HepG2 (cell line): ENCODE data around the gene RHEBL1. TPM values are rescaled to one million over a fixed set of nuclear protein-coding genes. Genes with fewer than 3 reads are reported as not detected.

Experiments used
- ATAC-seq: fragments of 200-7000 bp; cut with Tn5 transposase; 3 replicates; pipeline ENCODE4 v1.9.1; 2020; ENCODE audit warnings: mild to moderate bottlenecking, moderate library complexity
- BruUV-seq: library from RNA; stranded (reverse); fragments of 400-500 nt; replicated peaks from 2 replicates; lab custom pipeline; 2021; lab: Mats Ljungman, UMichigan
- CTCF ChIA-PET: fragments of 300-600 bp; formaldehyde crosslinking; extraction: SDS; loops from one replicate; lab custom pipeline; 2021; ENCODE audit warnings: low total read pairs, inconsistent platforms, low intra/inter-chr PET ratio; lab: Yijun Ruan, JAX
- POLR2A ChIA-PET: fragments of 350-600 bp; sonication (Branson Sonifier 250); formaldehyde crosslinking; loops from one replicate; lab custom pipeline; 2020; ENCODE audit warnings: antibody characterized with exemption, inconsistent platforms; lab: Yijun Ruan, JAX
- DNase-seq: peaks from one replicate; pipeline ENCODE4 v3.0.0-alpha.2; 2015; ENCODE audit warnings: low spot score
- FAIRE-seq: peaks from 3 replicates; lab custom pipeline; 2011; peaks lifted over from hg19 to GRCh38; lab: Jason Lieb, UNC
- H2AFZ ChIP-seq: one replicate; pipeline ENCODE4 v1.6.1; 2011; ENCODE audit warnings: low read length, inconsistent platforms
- H3K27ac ChIP-seq: fragments of 300-600 bp; 3 replicates; pipeline ENCODE4 v1.8.0; 2011; ENCODE audit warnings: mixed run types, mild to moderate bottlenecking, mixed read lengths, low read length, inconsistent platforms; ENCODE audit not compliant: insufficient read depth; ENCODE audit errors: extremely low read length
- H3K27me3 ChIP-seq, 2 experiments: fragments of 200-600 bp in 1 of 2; 2 replicates in 1 of 2; 3 replicates in 1 of 2; pipeline versions ENCODE4 v1.6.0 to v1.8.0; 2011; ENCODE audit warnings: low read length in 2 of 2, mild to moderate bottlenecking in 2 of 2, moderate library complexity in 2 of 2, inconsistent platforms in 1 of 2; ENCODE audit not compliant: insufficient read depth in 2 of 2, control insufficient read depth in 1 of 2
- H3K36me3 ChIP-seq, 2 experiments: fragments of 200-600 bp in 1 of 2; replicated peaks in 1 of 2; 2 replicates in 1 of 2; 3 replicates in 1 of 2; pipeline versions ENCODE4 v1.5.1 to v1.8.0; 2011; ENCODE audit warnings: low read length in 2 of 2, inconsistent platforms in 1 of 2; ENCODE audit not compliant: insufficient read depth in 2 of 2, control insufficient read depth in 1 of 2
- H3K4me1 ChIP-seq: 2 replicates; pipeline ENCODE4 v1.5.1; 2012; ENCODE audit warnings: low read length, inconsistent platforms; ENCODE audit not compliant: insufficient read depth
- H3K4me2 ChIP-seq: 2 replicates; pipeline ENCODE4 v1.6.0; 2011; ENCODE audit warnings: low read depth, low read length, inconsistent platforms
- H3K4me3 ChIP-seq, 3 experiments: fragments of 200-600 bp in 1 of 3; sonication (generic), shearing (Covaris generic) in 1 of 3; replicated peaks in 1 of 3; 2 replicates each; pipeline ENCODE4 v1.5.1; 2011 to 2016; ENCODE audit warnings: low read length in 3 of 3, inconsistent platforms in 2 of 3, low read depth in 2 of 3, mild to moderate bottlenecking in 2 of 3, control low read depth in 1 of 3, mixed read lengths in 1 of 3; ENCODE audit not compliant: insufficient read depth in 1 of 3
- H3K79me2 ChIP-seq: one replicate; pipeline ENCODE4 v1.6.1; 2011; ENCODE audit warnings: low read length, inconsistent platforms; ENCODE audit not compliant: insufficient read depth
- H3K9ac ChIP-seq: 2 replicates; pipeline ENCODE4 v1.6.0; 2011; ENCODE audit warnings: mild to moderate bottlenecking, low read depth, low read length, inconsistent platforms; ENCODE audit not compliant: insufficient read depth
- H3K9me3 ChIP-seq: 2 replicates; pipeline ENCODE4 v1.5.1; 2012; ENCODE audit warnings: mild to moderate bottlenecking, low read length
- H4K20me1 ChIP-seq: 2 replicates; pipeline ENCODE4 v1.6.0; 2011; ENCODE audit warnings: inconsistent platforms, mild to moderate bottlenecking, low read length, moderate library complexity; ENCODE audit not compliant: insufficient read depth
- AKAP8 ChIP-seq: sonication (generic); formaldehyde crosslinking; IDR thresholded peaks from 2 replicates; pipeline ENCODE4 v1.5.1; 2020; ENCODE audit warnings: mild to moderate bottlenecking, missing genetic modification reagents
- HNF4G ChIP-seq, 2 experiments: sonication (generic) in 1 of 2; formaldehyde crosslinking in 1 of 2; IDR thresholded peaks; 2 replicates each; pipeline versions ENCODE4 v1.4.0 to v1.6.1; 2011 to 2020; ENCODE audit warnings: borderline replicate concordance in 2 of 2, low read depth in 2 of 2, mild to moderate bottlenecking in 2 of 2, low read length in 1 of 2, missing genetic modification reagents in 1 of 2, moderate library complexity in 1 of 2
- NAIF1 ChIP-seq: sonication (generic); formaldehyde crosslinking; IDR thresholded peaks from 2 replicates; pipeline ENCODE4 v1.5.0; 2020; ENCODE audit warnings: mild to moderate bottlenecking, missing genetic modification reagents, borderline replicate concordance
- NFAT5 ChIP-seq: sonication (generic); formaldehyde crosslinking; IDR thresholded peaks from 2 replicates; pipeline ENCODE4 v1.4.0; 2020; ENCODE audit warnings: missing genetic modification reagents
- NR2F1 ChIP-seq, 2 experiments: fragments of 450-650 bp in 1 of 2; formaldehyde crosslinking in 1 of 2; IDR thresholded peaks; 2 replicates each; pipeline versions ENCODE4 v1.5.0 to v1.6.1; 2016 to 2020; ENCODE audit warnings: mild to moderate bottlenecking in 1 of 2, missing compliant biosample characterization in 1 of 2, missing genetic modification reagents in 1 of 2, moderate library complexity in 1 of 2
- PAF1 ChIP-seq: IDR thresholded peaks from 2 replicates; pipeline ENCODE4 v1.6.1; 2016; ENCODE audit warnings: missing genetic modification reagents, missing compliant biosample characterization
- PHB2 ChIP-seq: fragments of 450-650 bp; IDR thresholded peaks from 2 replicates; pipeline ENCODE4 v1.6.1; 2018; ENCODE audit not compliant: partially characterized antibody
- ZNF414 ChIP-seq: sonication (generic); formaldehyde crosslinking; IDR thresholded peaks from 2 replicates; pipeline ENCODE4 v1.5.0; 2020; ENCODE audit warnings: missing genetic modification reagents
- ZZZ3 ChIP-seq: sonication (generic); formaldehyde crosslinking; IDR thresholded peaks from 2 replicates; pipeline ENCODE4 v1.4.0; 2020; ENCODE audit warnings: missing genetic modification reagents, mild to moderate bottlenecking, borderline replicate concordance
- WGBS: methylation state at CpG from one replicate; pipeline ENCODE4 v1.1.6; 2017; ENCODE audit warnings: low lambda C conversion rate; 5-methylcytosine and 5-hydroxymethylcytosine counted together
- in situ Hi-C: cut with HindIII; loops from 2 replicates; pipeline ENCODE4 v1.10.0; 2017; ENCODE audit warnings: low pct_unique_long_range_greater_than_20kb; ENCODE audit not compliant: extremely low pct_ligation_motif_present
- intact Hi-C: fragments of 100-400 bp; cut with micrococcal nuclease; formaldehyde crosslinking; loops from one replicate; pipeline ENCODE4 v1.10.0; 2022; ENCODE audit not compliant: unreplicated experiment
- polyA plus RNA-seq, 8 experiments: library from polyadenylated mRNA; depleted of rRNA in 3 of 8; stranded (reverse) in 7 of 8; unstranded in 1 of 8; fragments of >200 nt; fragmentation: Illumina TruSeq in 4 of 8; extraction: Trizol in 4 of 8; gene quantifications; 2 replicates each; pipeline versions ENCODE4 v1.2.1 to v1.2.3, GENCODE V29; 2011 to 2016; ENCODE audit warnings: low read depth in 4 of 8, missing spikeins in 1 of 8, mixed read lengths in 1 of 8; ENCODE audit not compliant: insufficient read depth in 1 of 8
- total RNA-seq, 5 experiments: library from RNA; depleted of rRNA; stranded (reverse); fragments of >200 nt; fragmentation: Illumina TruSeq; extraction: Trizol; gene quantifications; 2 replicates each; pipeline ENCODE4 v1.2.3, GENCODE V29; 2016; ENCODE audit warnings: low read depth in 1 of 5
- TF ChIP-seq, protein P1 (sequence below): sonication (generic); formaldehyde crosslinking; IDR thresholded peaks from 2 replicates; pipeline ENCODE4 v1.4.0; 2020; ENCODE audit warnings: missing genetic modification reagents

RHEBL1 gene
- total and polyA plus RNA-seq, 2 of the 13 experiments (the other 11 are each of a cell fraction or from before 2014, with no cell fraction given) = 1.4 to 2.5 TPM

DNA sequence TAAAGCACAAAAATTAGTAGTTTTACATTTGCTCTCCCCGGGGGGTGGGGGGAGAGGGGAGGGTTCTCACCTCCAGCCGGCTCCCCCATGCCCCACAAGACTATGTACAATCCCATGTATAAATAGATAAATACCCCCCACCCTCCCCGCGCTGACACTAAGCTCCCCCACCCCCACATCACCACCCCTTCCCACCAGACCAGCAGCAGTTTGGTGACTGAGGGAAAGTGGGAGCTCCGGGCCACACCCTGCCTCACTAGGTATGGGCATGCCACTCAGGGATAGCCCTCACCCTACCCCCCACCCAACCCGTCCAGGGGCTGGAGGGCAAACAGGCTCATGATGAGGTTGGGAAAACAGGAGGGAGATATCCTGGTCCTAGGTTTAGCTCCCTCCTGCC lies 49.3 kb downstream of the RHEBL1 start:
- intact Hi-C loops (no loop called here), in situ Hi-C loops (no loop called here)
- no peaks in the 10 kb centered on the region for H3K27me3 ChIP-seq
- ATAC-seq (no peak), DNase-seq (no peak), FAIRE-seq (no peak)
- H3K36me3 ChIP-seq = peaks cover 18 to 31% of the 10 kb centered on the region in 2 experiments
- no peak overlapping the region for H3K4me3 ChIP-seq
- H3K79me2 ChIP-seq = peaks cover 6% of the 10 kb centered on the region
- H2AFZ ChIP-seq = no peak overlapping the region
- H3K27ac ChIP-seq = no peak overlapping the region
- no peaks in the 10 kb centered on the region for H4K20me1 ChIP-seq
- H3K9ac ChIP-seq = no peak overlapping the region
- H3K9me3 ChIP-seq = no peaks in the 10 kb centered on the region
- H3K4me1 ChIP-seq = peaks cover 20% of the 10 kb centered on the region
- WGBS = 93% methylated on average over 5 of the region's 6 CpGs
- ChIA-PET POLR2A (interaction anchor here (1.1 to 1.3 kb wide), 6 partner anchors 13 to 36 kb away, joined by 3 to 9 read pairs (median 4); partner anchors contain the start of gene DDN), CTCF (interaction anchor here (3.4 kb wide), 1 partner anchor 24 kb away, joined by 15 read pairs; no protein-coding TSS in a partner anchor)
- no peak overlapping the region for H3K4me2 ChIP-seq
- no TSS peak for BruUV-seq
- TF ChIP-seq NFAT5 (CRISPR knock-in tag) (no peak), PHB2 (no peak), ZZZ3 (CRISPR knock-in tag) (no peak), NR2F1 (CRISPR knock-in tag; IDR thresholded peaks at IDR 0.05) (no peak), HNF4G (IDR thresholded peaks at IDR 0.05; ENCODE audit: borderline replicate concordance, low read depth, low read length) (no peak), HNF4G (CRISPR knock-in tag; IDR thresholded peaks at IDR 0.05; ENCODE audit: borderline replicate concordance, low read depth) (no peak), ZNF414 (CRISPR knock-in tag) (no peak), PAF1 (no peak), NAIF1 (CRISPR knock-in tag) (no peak), AKAP8 (CRISPR knock-in tag) (no peak)
- TF ChIP-seq, protein P1, sequence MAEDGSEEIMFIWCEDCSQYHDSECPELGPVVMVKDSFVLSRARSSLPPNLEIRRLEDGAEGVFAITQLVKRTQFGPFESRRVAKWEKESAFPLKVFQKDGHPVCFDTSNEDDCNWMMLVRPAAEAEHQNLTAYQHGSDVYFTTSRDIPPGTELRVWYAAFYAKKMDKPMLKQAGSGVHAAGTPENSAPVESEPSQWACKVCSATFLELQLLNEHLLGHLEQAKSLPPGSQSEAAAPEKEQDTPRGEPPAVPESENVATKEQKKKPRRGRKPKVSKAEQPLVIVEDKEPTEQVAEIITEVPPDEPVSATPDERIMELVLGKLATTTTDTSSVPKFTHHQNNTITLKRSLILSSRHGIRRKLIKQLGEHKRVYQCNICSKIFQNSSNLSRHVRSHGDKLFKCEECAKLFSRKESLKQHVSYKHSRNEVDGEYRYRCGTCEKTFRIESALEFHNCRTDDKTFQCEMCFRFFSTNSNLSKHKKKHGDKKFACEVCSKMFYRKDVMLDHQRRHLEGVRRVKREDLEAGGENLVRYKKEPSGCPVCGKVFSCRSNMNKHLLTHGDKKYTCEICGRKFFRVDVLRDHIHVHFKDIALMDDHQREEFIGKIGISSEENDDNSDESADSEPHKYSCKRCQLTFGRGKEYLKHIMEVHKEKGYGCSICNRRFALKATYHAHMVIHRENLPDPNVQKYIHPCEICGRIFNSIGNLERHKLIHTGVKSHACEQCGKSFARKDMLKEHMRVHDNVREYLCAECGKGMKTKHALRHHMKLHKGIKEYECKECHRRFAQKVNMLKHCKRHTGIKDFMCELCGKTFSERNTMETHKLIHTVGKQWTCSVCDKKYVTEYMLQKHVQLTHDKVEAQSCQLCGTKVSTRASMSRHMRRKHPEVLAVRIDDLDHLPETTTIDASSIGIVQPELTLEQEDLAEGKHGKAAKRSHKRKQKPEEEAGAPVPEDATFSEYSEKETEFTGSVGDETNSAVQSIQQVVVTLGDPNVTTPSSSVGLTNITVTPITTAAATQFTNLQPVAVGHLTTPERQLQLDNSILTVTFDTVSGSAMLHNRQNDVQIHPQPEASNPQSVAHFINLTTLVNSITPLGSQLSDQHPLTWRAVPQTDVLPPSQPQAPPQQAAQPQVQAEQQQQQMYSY (CRISPR knock-in tag) = no peak
